ENCODE measurements around the gene ELP1. TPM values are rescaled to one million over a fixed set of nuclear protein-coding genes. Genes with fewer than 3 reads are reported as not detected.

Gene ELP1
- total RNA-seq, 1 donor from 2014 or later: 32.7 TPM

- Mint-ChIP-seq H3K4me3 (ENCODE audit: low read depth) (no peak overlapping the region), H3K36me3 (ENCODE audit: low read depth) (peaks cover 41% of the 10 kb centered on the region), H3K4me1 (ENCODE audit: low read depth) (no peaks in the 10 kb centered on the region), H3K27ac (no peak overlapping the region), H3K27me3 (ENCODE audit: low read depth) (no peaks in the 10 kb centered on the region), H3K9me3 (no peaks in the 10 kb centered on the region)
- no peak for DNase-seq (ENCODE audit: low spot score)
- intact Hi-C loops (cut with micrococcal nuclease): no loop called here
Observed at GRCh38 chr9:108867116-108867515, 66.8 kb downstream of the ELP1 start.

- H3K27ac Mint-ChIP-seq: no peak overlapping the region
- H3K9me3 Mint-ChIP-seq: no peaks in the 10 kb centered on the region
- peaks cover 30% of the 10 kb centered on the region for H3K36me3 Mint-ChIP-seq (ENCODE audit: low read depth)
- DNase-seq (ENCODE audit: low spot score): no peak
- H3K4me1 Mint-ChIP-seq (ENCODE audit: low read depth): no peaks in the 10 kb centered on the region
- H3K4me3 Mint-ChIP-seq (ENCODE audit: low read depth): no peak overlapping the region
- no peaks in the 10 kb centered on the region for H3K27me3 Mint-ChIP-seq (ENCODE audit: low read depth)
- intact Hi-C loops (cut with micrococcal nuclease): no loop called here
Observed at GRCh38 chr9:108866001-108866420, 67.9 kb downstream of the ELP1 start.

- DNase-seq (ENCODE audit: low spot score): no peak
- no peak overlapping the region for H3K4me3 Mint-ChIP-seq (ENCODE audit: low read depth)
- H3K36me3 Mint-ChIP-seq (ENCODE audit: low read depth): peaks cover 22% of the 10 kb centered on the region
- no peaks in the 10 kb centered on the region for H3K27me3 Mint-ChIP-seq (ENCODE audit: low read depth)
- intact Hi-C loops (cut with micrococcal nuclease): no loop called here
- H3K4me1 Mint-ChIP-seq (ENCODE audit: low read depth): no peaks in the 10 kb centered on the region
- H3K27ac Mint-ChIP-seq: no peak overlapping the region
- no peaks in the 10 kb centered on the region for H3K9me3 Mint-ChIP-seq
Observed at GRCh38 chr9:108865037-108865436, 68.9 kb downstream of the ELP1 start.

GRCh38 chr9:108864446-108864845 is 69.5 kb downstream of the ELP1 start:
- H3K9me3 Mint-ChIP-seq: no peaks in the 10 kb centered on the region
- H3K4me1 Mint-ChIP-seq (ENCODE audit: low read depth): peaks cover 5% of the 10 kb centered on the region
- H3K36me3 Mint-ChIP-seq (ENCODE audit: low read depth): peaks cover 19% of the 10 kb centered on the region
- H3K27ac Mint-ChIP-seq: no peak overlapping the region
- no peak for DNase-seq (ENCODE audit: low spot score)
- intact Hi-C loops (cut with micrococcal nuclease): no loop called here
- no peaks in the 10 kb centered on the region for H3K27me3 Mint-ChIP-seq (ENCODE audit: low read depth)
- H3K4me3 Mint-ChIP-seq (ENCODE audit: low read depth): no peak overlapping the region

- peaks cover 5% of the 10 kb centered on the region for H3K4me1 Mint-ChIP-seq (ENCODE audit: low read depth)
- H3K4me3 Mint-ChIP-seq (ENCODE audit: low read depth): no peak overlapping the region
- peaks cover 13% of the 10 kb centered on the region for H3K36me3 Mint-ChIP-seq (ENCODE audit: low read depth)
- intact Hi-C loops (cut with micrococcal nuclease): no loop called here
- H3K27ac Mint-ChIP-seq: no peak overlapping the region
- DNase-seq (ENCODE audit: low spot score): no peak
- H3K27me3 Mint-ChIP-seq (ENCODE audit: low read depth): no peaks in the 10 kb centered on the region
- no peaks in the 10 kb centered on the region for H3K9me3 Mint-ChIP-seq
Observed at GRCh38 chr9:108863891-108864290, 70.0 kb downstream of the ELP1 start.

GRCh38 chr9:108861997-108862396 is 71.9 kb downstream of the ELP1 start, which contains the start of gene ACTL7A:
Gene ACTL7A, plus strand, starts transcription at chr9:108862266. Its CDS starts 57 bp downstream, at chr9:108862323.
- H3K27ac Mint-ChIP-seq: no peak within 1 kb of the TSS
- no peaks in the 10 kb centered on the region for H3K9me3 Mint-ChIP-seq
- no peaks in the 10 kb centered on the region for H3K27me3 Mint-ChIP-seq (ENCODE audit: low read depth)
- intact Hi-C loops (cut with micrococcal nuclease): no loop called here
- H3K4me1 Mint-ChIP-seq (ENCODE audit: low read depth): peaks cover 5% of the 10 kb centered on the region
- no peak within 1 kb of the TSS for H3K4me3 Mint-ChIP-seq (ENCODE audit: low read depth)
- no peak for DNase-seq (ENCODE audit: low spot score)
- H3K36me3 Mint-ChIP-seq (ENCODE audit: low read depth): no peaks in the 10 kb centered on the region

- Mint-ChIP-seq H3K27me3 (ENCODE audit: low read depth) (no peaks in the 10 kb centered on the region), H3K4me3 (ENCODE audit: low read depth) (no peak overlapping the region), H3K9me3 (no peaks in the 10 kb centered on the region), H3K36me3 (ENCODE audit: low read depth) (no peaks in the 10 kb centered on the region), H3K27ac (no peak overlapping the region), H3K4me1 (ENCODE audit: low read depth) (peaks cover 5% of the 10 kb centered on the region)
- DNase-seq (ENCODE audit: low spot score): no peak
- intact Hi-C loops (cut with micrococcal nuclease): no loop called here
Observed at GRCh38 chr9:108861464-108861863, 72.5 kb downstream of the ELP1 start.

GRCh38 chr9:108860764-108861163 is 73.2 kb downstream of the ELP1 start:
- Mint-ChIP-seq H3K4me1 (ENCODE audit: low read depth) (peaks cover 5% of the 10 kb centered on the region), H3K27me3 (ENCODE audit: low read depth) (no peaks in the 10 kb centered on the region), H3K4me3 (ENCODE audit: low read depth) (no peak overlapping the region), H3K36me3 (ENCODE audit: low read depth) (no peaks in the 10 kb centered on the region), H3K27ac (no peak overlapping the region), H3K9me3 (no peaks in the 10 kb centered on the region)
- no peak for DNase-seq (ENCODE audit: low spot score)
- intact Hi-C loops (cut with micrococcal nuclease): no loop called here

- H3K4me1 Mint-ChIP-seq (ENCODE audit: low read depth): peaks cover 5% of the 10 kb centered on the region
- H3K9me3 Mint-ChIP-seq: no peaks in the 10 kb centered on the region
- no peak overlapping the region for H3K4me3 Mint-ChIP-seq (ENCODE audit: low read depth)
- H3K36me3 Mint-ChIP-seq (ENCODE audit: low read depth): no peaks in the 10 kb centered on the region
- H3K27ac Mint-ChIP-seq: no peak overlapping the region
- H3K27me3 Mint-ChIP-seq (ENCODE audit: low read depth): no peaks in the 10 kb centered on the region
- DNase-seq (ENCODE audit: low spot score): no peak
- intact Hi-C loops (cut with micrococcal nuclease): no loop called here
Observed at GRCh38 chr9:108860354-108860753, 73.6 kb downstream of the ELP1 start.

GRCh38 chr9:108859459-108860114 is 74.3 kb downstream of the ELP1 start:
- Mint-ChIP-seq H3K4me1 (ENCODE audit: low read depth) (peaks cover 5% of the 10 kb centered on the region), H3K27ac (no peak overlapping the region), H3K27me3 (ENCODE audit: low read depth) (no peaks in the 10 kb centered on the region), H3K9me3 (no peaks in the 10 kb centered on the region), H3K4me3 (ENCODE audit: low read depth) (no peak overlapping the region), H3K36me3 (ENCODE audit: low read depth) (no peaks in the 10 kb centered on the region)
- DNase-seq (ENCODE audit: low spot score): no peak
- intact Hi-C loops (cut with micrococcal nuclease): no loop called here

- Mint-ChIP-seq H3K4me1 (ENCODE audit: low read depth) (peaks cover 5% of the 10 kb centered on the region), H3K36me3 (ENCODE audit: low read depth) (no peaks in the 10 kb centered on the region), H3K27me3 (ENCODE audit: low read depth) (no peaks in the 10 kb centered on the region), H3K9me3 (no peaks in the 10 kb centered on the region), H3K4me3 (ENCODE audit: low read depth) (no peak overlapping the region), H3K27ac (no peak overlapping the region)
- DNase-seq (ENCODE audit: low spot score): no peak
- intact Hi-C loops (cut with micrococcal nuclease): no loop called here
Observed at GRCh38 chr9:108857572-108857971, 76.4 kb downstream of the ELP1 start.

GRCh38 chr9:108855888-108856287 is 78.0 kb downstream of the ELP1 start, which contains the start of gene ACTL7B:
Gene ACTL7B, minus strand, starts transcription at chr9:108855986. Its CDS starts 56 bp downstream, at chr9:108855930.
- no peak within 1 kb of the TSS for H3K4me3 Mint-ChIP-seq (ENCODE audit: low read depth)
- H3K4me1 Mint-ChIP-seq (ENCODE audit: low read depth): peaks cover 5% of the 10 kb centered on the region
- H3K36me3 Mint-ChIP-seq (ENCODE audit: low read depth): no peaks in the 10 kb centered on the region
- H3K27ac Mint-ChIP-seq: no peak within 1 kb of the TSS
- peaks cover 3% of the 10 kb centered on the region for H3K27me3 Mint-ChIP-seq (ENCODE audit: low read depth)
- no peak for DNase-seq (ENCODE audit: low spot score)
- H3K9me3 Mint-ChIP-seq: no peaks in the 10 kb centered on the region
- intact Hi-C loops (cut with micrococcal nuclease): no loop called here

GRCh38 chr9:108855529-108855886 is 78.4 kb downstream of the ELP1 start:
- Mint-ChIP-seq H3K27ac (no peak overlapping the region), H3K4me3 (ENCODE audit: low read depth) (no peak overlapping the region), H3K36me3 (ENCODE audit: low read depth) (no peaks in the 10 kb centered on the region), H3K4me1 (ENCODE audit: low read depth) (peaks cover 5% of the 10 kb centered on the region), H3K9me3 (no peaks in the 10 kb centered on the region), H3K27me3 (ENCODE audit: low read depth) (peaks cover 3% of the 10 kb centered on the region)
- intact Hi-C loops (cut with micrococcal nuclease): no loop called here
- no peak for DNase-seq (ENCODE audit: low spot score)

Measured in activated T-helper 2 cell treated with anti-CD3 and anti-CD28 coated beads, Interferon-gamma antibody, Interleukin-2, Interleukin-4, amounts not matched to agents 10 μg/mL and 5 μg/mL and 100 μg/mL, durations not matched to agents 14 hours and 24 hours and 36 hours (primary cell).